Measurements from ENCODE around the gene PKMYT1. TPM values are rescaled to one million over a fixed set of nuclear protein-coding genes. Genes with fewer than 3 reads are reported as not detected.

The PKMYT1 gene
- total and polyA plus RNA-seq, 9 of the 15 experiments (the other 6 are each of a cell fraction or from before 2014, with no cell fraction given) = 8.7 to 201 (median 37.8) TPM

GRCh38 chr16:2968738-2969544 lies 11.3 kb downstream of the PKMYT1 start, which contains the start of gene PAQR4 (continued):
- no peak; the same call in none of the 2 replicates for TF ChIP-seq THAP12 (CRISPR knock-in tag; IDR thresholded peaks at IDR 0.05)
- TF ChIP-seq HDAC1 (IDR thresholded peaks at IDR 0.05) = peak in 1 of 2 experiments; percentile 99; a peak in 3 of 4 replicates
- peak; percentile 33 for TF ChIP-seq RBBP5 (IDR thresholded peaks at IDR 0.05; ENCODE audit: borderline replicate concordance, insufficient read depth, low read length, poor library complexity, severe bottlenecking)
- no peak for TF ChIP-seq ZBTB8A (IDR thresholded peaks at IDR 0.05; ENCODE audit: partially characterized antibody)
- TF ChIP-seq SLC30A9 (CRISPR knock-in tag; IDR thresholded peaks at IDR 0.05) = no peak
- TF ChIP-seq HBP1 (CRISPR knock-in tag; IDR thresholded peaks at IDR 0.05) = no peak
- TF ChIP-seq ZNF766 (CRISPR knock-in tag; conservative IDR thresholded peaks at IDR 0.05) = peak; percentile 75; the same call in 1 of the 2 replicates
- TF ChIP-seq SIRT6 (IDR thresholded peaks at IDR 0.05; ENCODE audit: low read depth, low read length) = no peak
- 0 out of 2 replicates have a peak, but pooled peaks have one; percentile 11 for TF ChIP-seq ZNF121 (CRISPR knock-in tag; conservative IDR thresholded peaks at IDR 0.05)
- TF ChIP-seq GATAD2A (IDR thresholded peaks at IDR 0.05) = no peak
- TF ChIP-seq ZNF12 (CRISPR knock-in tag; IDR thresholded peaks at IDR 0.05) = peak; percentile 55; the same call in 1 of the 2 replicates
- TF ChIP-seq SIN3A (IDR thresholded peaks at IDR 0.05; ENCODE audit: borderline replicate concordance in 2 of 2, control insufficient read depth in 1 of 2, low read depth in 2 of 2, low read length in 2 of 2) = peak; percentile 96 to 97
- no peak for TF ChIP-seq RBM17 (IDR thresholded peaks at IDR 0.05; ENCODE audit: borderline replicate concordance, low read depth, low read length)
- TF ChIP-seq CEBPZ (IDR thresholded peaks at IDR 0.05; ENCODE audit: borderline replicate concordance, low read depth, low read length) = no peak
- no peak for TF ChIP-seq ZEB2 (IDR thresholded peaks at IDR 0.05)
- no peak for TF ChIP-seq MCM2 (IDR thresholded peaks at IDR 0.05; ENCODE audit: low read depth)
- TF ChIP-seq PRMT5 (CRISPR knock-in tag; IDR thresholded peaks at IDR 0.05) = peak; percentile 92
- TF ChIP-seq RBM15 (IDR thresholded peaks at IDR 0.05; ENCODE audit: insufficient read depth, low read length) = no peak
- no peak for TF ChIP-seq ZNF133 (CRISPR knock-in tag; IDR thresholded peaks at IDR 0.05)
